T-helper 2 cell treated with Interferon-gamma antibody and Interleukin-4, amounts not matched to agents 5 μg/mL and 100 μg/mL, for 36 hours (primary cell): ENCODE measurements around the gene UGT8.

Source experiments
- DNase-seq: peaks from one replicate; pipeline ENCODE4 v3.0.0; 2021; ENCODE audit warnings: low spot score
- H3K27ac Mint-ChIP-seq: one replicate; pipeline ENCODE4 v1.8.0; 2021; ENCODE audit warnings: mild to moderate bottlenecking, mixed read lengths
- H3K27me3 Mint-ChIP-seq: one replicate; pipeline ENCODE4 v1.8.0; 2021; ENCODE audit warnings: low read depth, mixed read lengths
- H3K36me3 Mint-ChIP-seq: one replicate; pipeline ENCODE4 v1.8.0; 2021; ENCODE audit warnings: low read depth, mixed read lengths
- H3K4me1 Mint-ChIP-seq: one replicate; pipeline ENCODE4 v1.8.0; 2021; ENCODE audit warnings: low read depth, mixed read lengths
- H3K4me3 Mint-ChIP-seq: one replicate; pipeline ENCODE4 v1.8.0; 2022; ENCODE audit warnings: mild to moderate bottlenecking, moderate library complexity, mixed read lengths
- H3K9me3 Mint-ChIP-seq: one replicate; pipeline ENCODE4 v1.8.0; 2021; ENCODE audit warnings: mixed read lengths

UGT8 gene

GRCh38 chr4:114690571-114690970 lies 92.0 kb downstream of the UGT8 start:
- no peaks in the 10 kb centered on the region for H3K27me3 Mint-ChIP-seq
- H3K36me3 Mint-ChIP-seq: no peaks in the 10 kb centered on the region
- H3K4me1 Mint-ChIP-seq: no peaks in the 10 kb centered on the region
- no peaks in the 10 kb centered on the region for H3K9me3 Mint-ChIP-seq
- no peak overlapping the region for H3K4me3 Mint-ChIP-seq
- no peak overlapping the region for H3K27ac Mint-ChIP-seq
- DNase-seq: no peak

DNA sequence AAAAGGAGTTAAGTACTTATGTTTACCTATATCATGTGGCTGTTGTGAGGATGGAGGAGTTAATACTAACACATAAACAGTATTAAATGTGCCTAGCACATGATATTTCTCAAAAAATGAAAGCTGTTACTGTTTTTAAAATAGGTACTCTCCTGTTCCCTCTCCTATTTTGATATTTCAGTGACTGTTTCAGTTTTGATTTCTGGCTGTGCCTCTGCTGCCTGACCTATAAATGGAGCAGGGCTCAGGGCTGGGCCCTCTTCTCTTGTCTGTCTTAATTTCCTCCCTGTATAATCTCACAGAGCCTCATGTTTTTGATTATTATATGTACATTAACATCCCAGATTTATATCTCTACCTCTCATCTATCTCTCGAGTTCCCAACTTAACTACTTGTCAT lies 93.3 kb downstream of the UGT8 start:
- DNase-seq: no peak
- H3K27ac Mint-ChIP-seq: no peak overlapping the region
- H3K9me3 Mint-ChIP-seq: no peaks in the 10 kb centered on the region
- no peak overlapping the region for H3K4me3 Mint-ChIP-seq
- H3K4me1 Mint-ChIP-seq: no peaks in the 10 kb centered on the region
- no peaks in the 10 kb centered on the region for H3K27me3 Mint-ChIP-seq
- no peaks in the 10 kb centered on the region for H3K36me3 Mint-ChIP-seq

DNA sequence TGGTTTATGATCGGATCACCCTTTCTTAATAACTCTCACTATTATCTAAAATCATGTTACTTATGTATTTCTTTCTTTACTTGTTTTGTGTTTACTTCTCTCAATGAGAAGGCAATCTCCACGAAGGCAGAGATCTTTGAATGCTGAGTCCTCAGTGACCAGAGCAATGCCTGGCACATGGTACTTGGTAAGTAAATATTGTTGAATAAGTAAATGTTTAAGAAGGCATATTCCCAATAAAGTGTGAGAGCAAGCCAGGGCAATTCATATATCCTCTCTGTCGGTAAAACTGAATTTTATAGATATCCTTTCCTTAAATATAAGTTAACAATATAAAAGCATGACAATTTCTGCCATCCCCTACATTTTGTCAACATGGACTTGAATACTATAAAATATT lies 94.4 kb downstream of the UGT8 start:
- Mint-ChIP-seq H3K27me3 (no peaks in the 10 kb centered on the region), H3K27ac (no peak overlapping the region), H3K4me3 (no peak overlapping the region), H3K9me3 (no peaks in the 10 kb centered on the region), H3K4me1 (no peaks in the 10 kb centered on the region), H3K36me3 (no peaks in the 10 kb centered on the region)
- no peak for DNase-seq

- Mint-ChIP-seq H3K27ac (no peak overlapping the region), H3K27me3 (no peaks in the 10 kb centered on the region), H3K9me3 (no peaks in the 10 kb centered on the region), H3K4me3 (no peak overlapping the region), H3K4me1 (no peaks in the 10 kb centered on the region), H3K36me3 (no peaks in the 10 kb centered on the region)
- no peak for DNase-seq
Observed at GRCh38 chr4:114694770-114695169, 96.2 kb downstream of the UGT8 start.

DNA sequence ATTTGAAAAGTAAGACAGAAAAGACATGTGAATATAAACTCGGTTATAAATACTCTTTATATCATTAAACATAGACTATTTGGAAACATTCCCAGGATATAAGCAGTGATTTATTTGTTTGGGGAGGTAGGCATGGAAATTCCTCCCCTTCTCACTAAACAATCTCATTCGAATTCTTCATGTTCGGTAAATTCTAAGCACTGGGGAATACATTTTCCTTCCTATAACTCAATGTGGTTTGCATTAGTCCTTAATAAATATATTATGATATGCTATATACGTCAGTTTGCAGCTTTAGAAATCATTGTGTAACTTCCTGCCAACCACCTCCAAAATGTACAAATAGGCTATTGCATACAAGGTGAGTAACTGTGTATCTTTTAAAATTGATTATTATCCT lies 99.6 kb downstream of the UGT8 start:
- Mint-ChIP-seq H3K9me3 (no peaks in the 10 kb centered on the region), H3K27ac (no peak overlapping the region), H3K27me3 (no peaks in the 10 kb centered on the region), H3K36me3 (no peaks in the 10 kb centered on the region), H3K4me1 (no peaks in the 10 kb centered on the region), H3K4me3 (no peak overlapping the region)
- no peak for DNase-seq

DNA sequence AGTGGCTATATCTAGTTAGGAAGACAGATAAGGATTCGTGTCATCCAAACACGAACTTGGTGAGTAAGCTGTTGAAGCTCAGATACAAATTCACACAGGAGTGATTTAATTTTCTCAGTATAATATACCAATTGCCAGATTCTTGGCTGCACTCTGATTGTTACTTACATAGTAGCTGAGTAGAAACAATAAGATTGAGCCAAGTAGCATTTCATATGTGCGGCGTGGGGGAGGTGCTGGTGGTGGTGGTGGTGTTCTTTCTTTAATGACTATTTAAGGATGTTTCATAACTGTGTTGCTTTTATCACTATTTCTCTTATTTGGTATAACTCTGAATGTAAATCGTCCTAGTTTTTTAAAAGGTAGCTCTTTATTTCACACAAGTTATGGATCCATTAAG lies 102.9 kb downstream of the UGT8 start:
- Mint-ChIP-seq H3K27me3 (no peaks in the 10 kb centered on the region), H3K9me3 (no peaks in the 10 kb centered on the region), H3K27ac (no peak overlapping the region), H3K4me3 (no peak overlapping the region), H3K4me1 (no peaks in the 10 kb centered on the region), H3K36me3 (no peaks in the 10 kb centered on the region)
- DNase-seq: no peak

DNA sequence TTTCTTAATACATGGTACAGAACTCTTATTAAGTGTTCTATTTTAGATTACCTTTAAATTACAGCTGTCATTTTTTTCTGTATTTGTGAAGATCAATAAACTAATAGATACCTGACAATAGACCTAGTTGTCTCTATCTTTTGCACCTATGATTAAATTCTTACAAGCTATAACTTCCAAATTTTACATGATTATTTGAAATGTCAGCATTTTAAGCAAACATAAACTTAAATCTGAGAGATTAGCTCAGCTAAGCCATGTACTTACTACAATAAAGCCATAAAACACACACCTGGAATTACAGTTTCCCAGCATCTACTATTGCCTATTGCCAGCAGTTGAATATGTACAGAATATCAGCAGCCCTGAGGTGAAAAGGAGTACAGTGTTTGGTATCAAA lies 118.8 kb downstream of the UGT8 start:
- H3K9me3 Mint-ChIP-seq: no peaks in the 10 kb centered on the region
- H3K4me3 Mint-ChIP-seq: no peak overlapping the region
- no peaks in the 10 kb centered on the region for H3K36me3 Mint-ChIP-seq
- no peak overlapping the region for H3K27ac Mint-ChIP-seq
- H3K27me3 Mint-ChIP-seq: no peaks in the 10 kb centered on the region
- DNase-seq: no peak
- H3K4me1 Mint-ChIP-seq: no peaks in the 10 kb centered on the region

DNA sequence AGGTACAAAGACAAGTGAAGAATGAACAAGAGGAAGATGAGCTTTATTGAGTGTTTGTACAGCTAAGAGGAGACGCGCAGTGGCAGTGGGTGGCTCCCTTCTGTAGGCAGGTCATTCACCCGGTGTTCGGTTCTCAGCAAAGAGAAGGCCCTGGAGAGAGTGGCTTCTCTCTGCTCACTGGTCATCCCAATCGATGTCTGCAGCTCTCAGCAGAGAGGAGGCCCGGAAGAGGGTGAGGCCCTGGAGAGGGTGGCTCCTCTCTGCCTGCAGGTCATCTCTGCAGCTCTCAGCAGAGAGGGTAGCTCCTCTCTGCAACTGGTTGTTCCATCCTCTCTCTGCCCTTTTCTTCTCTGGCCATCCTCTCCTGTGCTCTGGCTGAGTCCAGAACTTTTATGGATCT lies 126.5 kb downstream of the UGT8 start:
- DNase-seq: no peak
- no peak overlapping the region for H3K4me3 Mint-ChIP-seq
- H3K4me1 Mint-ChIP-seq: no peaks in the 10 kb centered on the region
- no peaks in the 10 kb centered on the region for H3K9me3 Mint-ChIP-seq
- no peaks in the 10 kb centered on the region for H3K27me3 Mint-ChIP-seq
- H3K27ac Mint-ChIP-seq: no peak overlapping the region
- H3K36me3 Mint-ChIP-seq: no peaks in the 10 kb centered on the region

- Mint-ChIP-seq H3K27ac (no peak overlapping the region), H3K4me1 (no peaks in the 10 kb centered on the region), H3K9me3 (no peaks in the 10 kb centered on the region), H3K36me3 (no peaks in the 10 kb centered on the region), H3K4me3 (no peak overlapping the region), H3K27me3 (no peaks in the 10 kb centered on the region)
- no peak for DNase-seq
Observed at GRCh38 chr4:114727461-114727860, 128.9 kb downstream of the UGT8 start.
